ENCODE measurements around the gene DHCR24.

Gene DHCR24

DNA sequence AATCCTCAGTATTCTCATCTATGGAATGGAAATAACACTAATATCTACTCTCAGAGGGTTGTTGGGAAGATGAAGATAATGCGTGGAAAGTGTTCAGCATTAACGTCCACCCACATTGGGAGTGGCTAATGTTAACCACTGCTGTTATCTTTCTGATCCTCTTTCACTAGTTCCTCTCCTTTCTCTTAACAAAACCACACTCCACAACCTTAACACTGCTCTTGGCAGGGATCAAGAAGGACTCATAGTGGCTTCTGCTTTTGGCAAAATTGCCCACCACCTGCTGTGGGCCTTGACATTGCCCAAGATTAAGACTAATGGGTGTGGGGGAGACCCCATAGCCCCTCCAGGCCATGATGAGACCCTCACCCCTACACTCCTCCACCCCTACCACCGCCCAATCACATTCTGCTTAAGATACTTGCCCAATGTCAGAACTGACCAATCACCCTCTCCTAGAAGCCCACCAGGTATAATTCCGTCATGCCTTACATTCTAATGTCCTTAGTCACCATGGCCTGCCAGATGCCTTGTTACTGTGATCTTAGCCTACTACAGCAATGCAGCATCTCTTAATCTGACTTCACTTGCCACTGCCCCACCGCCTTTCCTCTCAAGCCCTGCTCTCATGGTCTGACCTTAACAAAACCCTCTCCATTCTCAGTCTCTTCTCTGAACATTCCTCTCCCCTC, 27.1 kb downstream of the DHCR24 start:
- ChIA-PET POLR2A (no interaction called here), CTCF (interaction anchor here (2.4 kb wide), 1 partner anchor 12 kb away, joined by 13 read pairs; no protein-coding TSS in a partner anchor)
- TF ChIP-seq, protein P1, sequence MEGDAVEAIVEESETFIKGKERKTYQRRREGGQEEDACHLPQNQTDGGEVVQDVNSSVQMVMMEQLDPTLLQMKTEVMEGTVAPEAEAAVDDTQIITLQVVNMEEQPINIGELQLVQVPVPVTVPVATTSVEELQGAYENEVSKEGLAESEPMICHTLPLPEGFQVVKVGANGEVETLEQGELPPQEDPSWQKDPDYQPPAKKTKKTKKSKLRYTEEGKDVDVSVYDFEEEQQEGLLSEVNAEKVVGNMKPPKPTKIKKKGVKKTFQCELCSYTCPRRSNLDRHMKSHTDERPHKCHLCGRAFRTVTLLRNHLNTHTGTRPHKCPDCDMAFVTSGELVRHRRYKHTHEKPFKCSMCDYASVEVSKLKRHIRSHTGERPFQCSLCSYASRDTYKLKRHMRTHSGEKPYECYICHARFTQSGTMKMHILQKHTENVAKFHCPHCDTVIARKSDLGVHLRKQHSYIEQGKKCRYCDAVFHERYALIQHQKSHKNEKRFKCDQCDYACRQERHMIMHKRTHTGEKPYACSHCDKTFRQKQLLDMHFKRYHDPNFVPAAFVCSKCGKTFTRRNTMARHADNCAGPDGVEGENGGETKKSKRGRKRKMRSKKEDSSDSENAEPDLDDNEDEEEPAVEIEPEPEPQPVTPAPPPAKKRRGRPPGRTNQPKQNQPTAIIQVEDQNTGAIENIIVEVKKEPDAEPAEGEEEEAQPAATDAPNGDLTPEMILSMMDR (IDR thresholded peaks at IDR 0.05; ENCODE audit: control extremely low read depth, extremely low read depth, low read depth, missing control alignments), result no peak
- no peak for DNase-seq (ENCODE audit: extremely low spot score)

DNA sequence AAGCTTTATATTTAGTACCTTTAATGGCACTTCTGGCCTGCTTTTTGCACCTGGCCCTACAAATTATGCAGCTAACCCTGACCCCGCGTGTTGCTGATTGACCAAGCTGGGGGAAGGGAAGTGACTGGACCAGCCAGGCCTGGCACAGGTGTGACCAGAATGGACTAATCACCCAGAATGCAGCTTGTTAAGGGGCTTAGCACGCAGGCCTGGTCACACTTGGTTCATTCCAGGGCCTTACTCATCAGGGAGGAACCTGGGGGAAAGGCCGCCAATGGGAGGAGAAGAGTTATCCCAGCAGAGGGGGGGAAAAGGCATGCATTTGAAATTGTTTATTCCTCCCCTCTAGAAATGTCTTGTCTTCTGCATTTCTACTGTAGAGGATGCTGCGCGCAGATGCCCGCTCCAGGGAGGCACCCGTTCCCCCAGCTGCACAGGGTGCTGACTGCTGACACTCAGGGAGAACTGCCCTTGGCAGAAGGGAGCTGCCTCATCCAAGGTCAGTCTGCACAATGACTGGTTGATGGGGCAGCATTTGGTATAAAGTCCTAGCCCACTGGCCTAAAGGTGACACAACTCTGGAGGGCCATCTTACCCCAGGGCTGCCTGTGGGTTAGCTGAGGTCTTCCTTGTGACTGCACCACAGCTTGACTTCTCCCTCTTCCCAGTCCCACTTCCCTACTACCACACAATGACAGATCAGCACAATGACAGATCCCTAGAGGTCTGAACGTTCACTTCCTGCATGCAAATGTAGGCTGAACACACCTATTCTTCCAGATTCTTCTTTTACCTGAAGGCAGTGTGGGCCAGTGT, 29.0 kb downstream of the DHCR24 start:
- ChIA-PET POLR2A (no interaction called here), CTCF (interaction anchor here (1.1 to 2.4 kb wide), 4 partner anchors 10 to 29 kb away, joined by 3 to 13 read pairs (median 4); partner anchors contain the start of gene DHCR24)
- DNase-seq (ENCODE audit: extremely low spot score), result no peak
- TF ChIP-seq, protein P1 (IDR thresholded peaks at IDR 0.05; ENCODE audit: control extremely low read depth, extremely low read depth, low read depth, missing control alignments), result no peak

DNA sequence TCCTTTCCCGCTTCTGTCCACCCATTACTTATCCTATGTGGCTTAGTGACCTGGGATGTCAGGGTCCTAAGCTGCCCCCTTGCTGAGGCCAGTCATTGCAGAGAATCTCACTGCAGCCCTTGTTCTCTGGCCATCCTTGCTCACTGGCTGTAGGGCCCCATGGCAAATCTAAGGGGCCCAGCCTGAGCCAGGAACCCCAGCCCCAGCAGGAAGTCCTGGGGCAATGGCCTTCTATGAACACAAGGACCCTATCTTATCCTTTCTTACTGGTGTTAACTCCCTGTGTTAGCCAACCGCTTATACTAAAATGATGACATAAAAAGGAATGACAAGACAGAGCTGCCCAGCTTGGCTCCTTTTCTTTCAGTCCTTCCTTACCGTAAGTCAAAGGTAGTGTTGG, 29.9 kb downstream of the DHCR24 start:
- POLR2A ChIA-PET, result no interaction called here
- TF ChIP-seq, protein P1 (IDR thresholded peaks at IDR 0.05; ENCODE audit: control extremely low read depth, extremely low read depth, low read depth, missing control alignments), result no peak
- DNase-seq (ENCODE audit: extremely low spot score), result no peak
- CTCF ChIA-PET, result interaction anchor here (1.1 to 2.4 kb wide), 3 partner anchors 9 to 30 kb away, joined by 3 to 13 read pairs (median 3); partner anchors contain the start of gene DHCR24

DNA sequence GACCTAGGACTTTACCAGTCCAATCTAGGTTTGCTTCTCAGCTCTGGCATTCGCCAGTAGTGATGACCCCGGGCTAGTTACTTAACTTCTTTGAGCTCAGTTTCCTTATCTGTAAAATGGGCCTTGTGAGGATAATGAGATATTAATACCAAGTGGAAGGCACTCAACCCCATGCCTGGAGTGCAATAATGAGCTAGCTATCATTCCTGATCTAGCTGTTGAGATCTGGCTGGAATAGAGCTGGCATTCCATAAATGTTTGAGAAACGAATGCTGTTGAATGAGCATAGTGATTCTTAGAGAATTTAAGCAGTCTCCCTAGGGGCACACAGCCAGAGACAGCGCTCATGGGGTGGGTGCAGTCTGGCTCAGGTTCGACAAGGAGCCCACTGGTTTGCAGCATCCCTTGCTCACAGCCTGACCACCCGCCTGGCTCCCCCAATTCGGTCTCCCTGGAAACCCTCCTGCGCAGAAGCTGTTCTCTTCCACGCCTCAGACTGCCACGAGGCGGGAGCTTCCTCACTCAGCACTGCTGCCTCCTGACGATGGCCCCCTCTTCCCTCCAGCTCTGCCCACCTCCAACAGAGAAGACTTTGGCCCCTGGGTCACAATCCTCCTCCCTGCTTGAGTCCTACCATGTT, 32.5 kb downstream of the DHCR24 start:
- DNase-seq (ENCODE audit: extremely low spot score), result no peak
- ChIA-PET POLR2A (no interaction called here), CTCF (interaction anchor here (1.0 kb wide), 1 partner anchor 167 kb away, joined by 4 read pairs; no protein-coding TSS in a partner anchor)
- TF ChIP-seq, protein P1 (IDR thresholded peaks at IDR 0.05; ENCODE audit: control extremely low read depth, extremely low read depth, low read depth, missing control alignments), result no peak

DNA sequence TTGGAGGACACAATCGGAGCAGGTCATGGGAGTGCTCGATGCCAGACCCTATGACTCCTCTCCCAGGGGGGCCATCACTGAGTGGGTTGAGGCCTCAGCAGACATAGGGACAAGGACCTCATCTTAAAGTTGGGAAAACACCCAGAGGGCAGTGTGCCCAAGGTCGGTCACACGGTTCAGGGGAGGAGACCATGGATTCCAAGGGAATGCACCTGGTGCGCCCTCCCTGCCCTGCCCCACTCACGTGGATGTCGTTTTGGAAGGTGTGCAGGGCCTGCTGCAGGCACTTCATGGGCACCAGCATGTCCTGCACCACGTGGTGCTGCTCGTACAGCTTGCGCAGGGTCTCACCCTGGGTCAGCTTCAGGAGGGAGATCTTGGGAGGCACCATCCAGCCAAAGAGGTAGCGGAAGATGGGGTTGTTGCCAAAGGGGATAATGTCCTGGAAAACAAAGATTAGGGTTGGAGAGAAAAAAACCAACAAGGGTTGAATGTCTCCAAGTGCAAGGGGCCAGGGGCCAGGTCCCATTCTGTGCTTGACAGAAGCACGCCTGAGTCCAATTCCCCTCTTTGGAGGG, 33.1 kb downstream of the DHCR24 start:
- POLR2A ChIA-PET, result no interaction called here
- DNase-seq (ENCODE audit: extremely low spot score), result no peak
- TF ChIP-seq, protein P1 (IDR thresholded peaks at IDR 0.05; ENCODE audit: control extremely low read depth, extremely low read depth, low read depth, missing control alignments), result no peak
- CTCF ChIA-PET, result interaction anchor here (1.0 to 1.4 kb wide), 2 partner anchors 20 to 167 kb away, joined by 3 to 4 read pairs; no protein-coding TSS in a partner anchor

All from GM10248 (cell line).